PC-9 (cell line): ENCODE data around the gene LIME1. TPM values are rescaled to one million over a fixed set of nuclear protein-coding genes. Genes with fewer than 3 reads are reported as not detected.
A peak's percentile ranks its signal among the peaks of the same experiment; 100 is the strongest.

Source experiments
- BruUV-seq: library from RNA; stranded (reverse); fragments of 400-500 nt; replicated peaks from 2 replicates; lab custom pipeline; 2021; lab: Mats Ljungman, UMichigan
- CTCF ChIA-PET: fragments of 300-600 bp; sonication (Branson Sonifier 250); formaldehyde crosslinking; loops from one replicate; lab custom pipeline; 2022; ENCODE audit warnings: antibody characterized with exemption; lab: Charles Lee
- POLR2A ChIA-PET: fragments of 300-600 bp; sonication (Branson Sonifier 250); formaldehyde crosslinking; loops from one replicate; lab custom pipeline; 2022; ENCODE audit warnings: antibody characterized with exemption; ENCODE audit not compliant: unreplicated experiment; lab: Charles Lee
- DNase-seq, 2 experiments: peaks; one replicate each; pipeline versions ENCODE4 v3.0.0 to v3.0.0-alpha.2; 2015 to 2022; ENCODE audit warnings: mixed read lengths in 1 of 2
- H2AFZ ChIP-seq: fragments of 200-600 bp; sonication (generic); 2 replicates; pipeline ENCODE4 v1.8.1; 2017; ENCODE audit warnings: antibody characterized with exemption
- H3F3A ChIP-seq: fragments of 200-600 bp; sonication (generic); 2 replicates; pipeline ENCODE4 v1.8.1; 2017; ENCODE audit warnings: antibody characterized with exemption, mild to moderate bottlenecking, low read depth; ENCODE audit not compliant: insufficient read depth
- H3K27ac ChIP-seq: fragments of 200-600 bp; sonication (generic); 2 replicates; pipeline ENCODE4 v1.6.1; 2016; ENCODE audit warnings: mixed run types
- H3K27me3 ChIP-seq: fragments of 200-600 bp; sonication (generic); 2 replicates; pipeline ENCODE4 v1.6.1; 2016; ENCODE audit warnings: low read depth, mixed run types; ENCODE audit not compliant: insufficient read depth
- H3K36me3 ChIP-seq: fragments of 200-600 bp; sonication (generic); 2 replicates; pipeline ENCODE4 v1.6.1; 2016; ENCODE audit warnings: low read depth, mixed run types
- H3K4me1 ChIP-seq: fragments of 200-600 bp; sonication (generic); replicated peaks from 2 replicates; pipeline ENCODE4 v1.6.1; 2016; ENCODE audit warnings: mixed run types; ENCODE audit not compliant: insufficient read depth
- H3K4me2 ChIP-seq: fragments of 200-600 bp; sonication (generic); 2 replicates; pipeline ENCODE4 v1.6.1; 2017; ENCODE audit warnings: mixed run types
- H3K4me3 ChIP-seq: fragments of 200-600 bp; sonication (generic); 2 replicates; pipeline ENCODE4 v1.6.1; 2016; ENCODE audit warnings: mixed run types
- H3K79me2 ChIP-seq: fragments of 200-600 bp; sonication (generic); 2 replicates; pipeline ENCODE4 v1.6.1; 2017; ENCODE audit warnings: low read depth, mixed run types
- H3K9me2 ChIP-seq: fragments of 200-600 bp; sonication (generic); 2 replicates; pipeline ENCODE4 v1.8.1; 2017; ENCODE audit warnings: mild to moderate bottlenecking; ENCODE audit not compliant: insufficient read depth
- H3K9me3 ChIP-seq: fragments of 200-600 bp; sonication (generic); 2 replicates; pipeline ENCODE4 v1.8.1; 2016; ENCODE audit warnings: low read depth; ENCODE audit not compliant: insufficient read depth
- H4K20me1 ChIP-seq: fragments of 200-600 bp; sonication (generic); 2 replicates; pipeline ENCODE4 v1.8.1; 2017; ENCODE audit not compliant: insufficient read depth
- CTCF ChIP-seq: fragments of 200-600 bp; sonication (generic); conservative IDR thresholded peaks from 2 replicates; pipeline ENCODE4 v1.6.1; 2017; ENCODE audit warnings: mixed run types, antibody characterized with exemption, mild to moderate bottlenecking, moderate library complexity
- EZH2 ChIP-seq: fragments of 200-600 bp; sonication (generic); IDR thresholded peaks from 2 replicates; pipeline ENCODE4 v1.8.0; 2017; ENCODE audit warnings: antibody characterized with exemption, low read depth
- intact Hi-C: fragments of 100-400 bp; cut with micrococcal nuclease; formaldehyde crosslinking; loops from one replicate; pipeline ENCODE4 v1.10.0; 2022; ENCODE audit not compliant: unreplicated experiment
- total RNA-seq: library from RNA; stranded (reverse); gene quantifications from 2 replicates; pipeline ENCODE4 v1.2.3, GENCODE V29; 2021

The LIME1 gene
- total RNA-seq, 1 experiment from 2014 or later, result 18.7 TPM

- ChIA-PET CTCF (no interaction called here), POLR2A (interaction anchor here (0.7 kb wide), 1 partner anchor 43 kb away, joined by 3 read pairs; the partner anchor contains the start of gene SLC2A4RG)
- no TSS peak for BruUV-seq
- Histone ChIP-seq H3K4me2 (no peak within 1 kb of the TSS), H3K9me3 (no peaks in the 10 kb centered on the region), H3F3A (peaks cover 61% of the 10 kb centered on the region), H3K27me3 (no peaks in the 10 kb centered on the region), H3K4me1 (peaks cover 25% of the 10 kb centered on the region), H3K36me3 (no peaks in the 10 kb centered on the region), H3K27ac (no peak within 1 kb of the TSS), H4K20me1 (0 out of 2 replicates have a peak, but pooled peaks cover 3% of the 10 kb centered on the region), H2AFZ (no peak within 1 kb of the TSS), H3K4me3 (no peak within 1 kb of the TSS), H3K79me2 (0 out of 2 replicates have a peak, but pooled peaks cover 5% of the 10 kb centered on the region), H3K9me2 (no peaks in the 10 kb centered on the region)
- peak in 1 of 2 experiments; percentile 32 for DNase-seq
- TF ChIP-seq EZH2, result no peak
- TF ChIP-seq CTCF, result no peak
- intact Hi-C loops, result no loop called here
Observed at GRCh38 chr20:63696628-63697356, 39.7 kb upstream of the LIME1 start, which contains the start of gene TNFRSF6B. Gene TNFRSF6B (plus strand): TSS chr20:63696652. CDS start chr20:63696768, 116 bp downstream.

GRCh38 chr20:63697357-63697867, 39.1 kb upstream of the LIME1 start:
- ChIA-PET CTCF (no interaction called here), POLR2A (interaction anchor here (0.6 to 0.7 kb wide), 2 partner anchors 14 to 42 kb away, joined by 3 read pairs; partner anchors contain the start of gene SLC2A4RG)
- no peaks in the 10 kb centered on the region for H3K9me3 ChIP-seq
- no peaks in the 10 kb centered on the region for H3K36me3 ChIP-seq
- TF ChIP-seq EZH2 (no peak), CTCF (no peak)
- DNase-seq, result peak in 1 of 2 experiments; percentile 32
- no peaks in the 10 kb centered on the region for H3K27me3 ChIP-seq
- H3K4me3 ChIP-seq, result no peak overlapping the region
- no TSS peak for BruUV-seq
- intact Hi-C loops, result no loop called here
- H3K27ac ChIP-seq, result no peak overlapping the region
- H3K9me2 ChIP-seq, result no peaks in the 10 kb centered on the region
- peaks cover 54% of the 10 kb centered on the region for H3F3A ChIP-seq
- no peak overlapping the region for H3K4me2 ChIP-seq
- no peak overlapping the region for H2AFZ ChIP-seq
- H3K79me2 ChIP-seq, result 0 out of 2 replicates have a peak, but pooled peaks cover 5% of the 10 kb centered on the region
- 0 out of 2 replicates have a peak, but pooled peaks cover 3% of the 10 kb centered on the region for H4K20me1 ChIP-seq
- H3K4me1 ChIP-seq, result peaks cover 20% of the 10 kb centered on the region

GRCh38 chr20:63697868-63698545, 38.5 kb upstream of the LIME1 start:
- Histone ChIP-seq H3K9me3 (no peaks in the 10 kb centered on the region), H3K9me2 (no peaks in the 10 kb centered on the region), H3F3A (peaks cover 53% of the 10 kb centered on the region; the same call in 1 of the 2 replicates), H3K27me3 (no peaks in the 10 kb centered on the region), H2AFZ (no peak overlapping the region), H3K4me3 (no peak overlapping the region), H3K27ac (peak overlapping the region; percentile 65; the same call in 1 of the 2 replicates), H3K4me2 (no peak overlapping the region), H3K4me1 (peaks cover 20% of the 10 kb centered on the region), H3K79me2 (0 out of 2 replicates have a peak, but pooled peaks cover 5% of the 10 kb centered on the region), H4K20me1 (0 out of 2 replicates have a peak, but pooled peaks cover 3% of the 10 kb centered on the region), H3K36me3 (no peaks in the 10 kb centered on the region)
- CTCF ChIA-PET, result interaction anchor here (0.7 to 1.3 kb wide), 2 partner anchors 20 to 160 kb away, joined by 3 to 11 read pairs; no protein-coding TSS in a partner anchor
- BruUV-seq, result no TSS peak
- TF ChIP-seq CTCF (no peak), EZH2 (no peak)
- DNase-seq, result no peak
- intact Hi-C loops, result no loop called here
- POLR2A ChIA-PET, result interaction anchor here (0.6 to 1.0 kb wide), 3 partner anchors 11 to 56 kb away, joined by 3 to 7 read pairs (median 3); no protein-coding TSS in a partner anchor
